ENCODE measurements around the gene USP54.

DNA sequence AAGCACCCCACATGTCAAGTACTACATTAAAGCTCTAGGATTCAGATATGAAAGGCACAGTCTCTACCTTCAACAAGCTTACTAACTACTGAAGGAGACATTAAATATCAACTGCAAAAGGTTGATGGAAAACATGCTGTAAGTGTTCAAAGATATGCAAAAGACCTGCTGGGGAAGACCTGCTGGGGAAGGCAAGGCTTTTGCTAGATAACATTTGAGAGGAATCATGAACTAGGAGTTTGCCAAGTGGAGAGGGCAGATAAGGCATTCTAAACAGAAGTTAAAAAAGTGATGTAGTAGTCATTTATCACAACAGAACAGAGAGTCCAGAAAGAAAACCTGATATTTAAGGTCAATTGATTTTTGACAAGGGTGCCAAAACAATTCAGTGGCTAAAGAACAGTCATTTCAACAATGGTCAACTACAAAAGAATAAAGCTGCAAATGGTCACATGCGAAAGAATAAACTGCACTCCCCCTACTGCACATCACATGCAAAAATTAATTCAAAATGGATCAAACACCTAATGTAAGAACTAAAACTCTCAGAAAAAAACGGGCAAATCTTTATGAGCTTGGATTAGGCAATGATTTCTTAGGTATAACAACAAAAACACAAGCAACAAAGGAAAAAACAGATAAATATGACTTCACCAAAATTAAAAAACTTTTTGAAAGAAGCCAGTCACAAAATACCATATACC is 134.8 kb downstream of the USP54 start:
- TF ChIP-seq ZNF350 (CRISPR knock-in tag; IDR thresholded peaks at IDR 0.05; ENCODE audit: borderline replicate concordance, low read depth): no peak
- TF ChIP-seq CTCF (CRISPR knock-in tag; IDR thresholded peaks at IDR 0.05): no peak
- TF ChIP-seq, protein P1, sequence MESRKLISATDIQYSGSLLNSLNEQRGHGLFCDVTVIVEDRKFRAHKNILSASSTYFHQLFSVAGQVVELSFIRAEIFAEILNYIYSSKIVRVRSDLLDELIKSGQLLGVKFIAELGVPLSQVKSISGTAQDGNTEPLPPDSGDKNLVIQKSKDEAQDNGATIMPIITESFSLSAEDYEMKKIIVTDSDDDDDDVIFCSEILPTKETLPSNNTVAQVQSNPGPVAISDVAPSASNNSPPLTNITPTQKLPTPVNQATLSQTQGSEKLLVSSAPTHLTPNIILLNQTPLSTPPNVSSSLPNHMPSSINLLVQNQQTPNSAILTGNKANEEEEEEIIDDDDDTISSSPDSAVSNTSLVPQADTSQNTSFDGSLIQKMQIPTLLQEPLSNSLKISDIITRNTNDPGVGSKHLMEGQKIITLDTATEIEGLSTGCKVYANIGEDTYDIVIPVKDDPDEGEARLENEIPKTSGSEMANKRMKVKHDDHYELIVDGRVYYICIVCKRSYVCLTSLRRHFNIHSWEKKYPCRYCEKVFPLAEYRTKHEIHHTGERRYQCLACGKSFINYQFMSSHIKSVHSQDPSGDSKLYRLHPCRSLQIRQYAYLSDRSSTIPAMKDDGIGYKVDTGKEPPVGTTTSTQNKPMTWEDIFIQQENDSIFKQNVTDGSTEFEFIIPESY (CRISPR knock-in tag; IDR thresholded peaks at IDR 0.05): no peak
- TF ChIP-seq KDM5A (IDR thresholded peaks at IDR 0.05; ENCODE audit: borderline replicate concordance, low read length): no peak
- TF ChIP-seq, protein P2, sequence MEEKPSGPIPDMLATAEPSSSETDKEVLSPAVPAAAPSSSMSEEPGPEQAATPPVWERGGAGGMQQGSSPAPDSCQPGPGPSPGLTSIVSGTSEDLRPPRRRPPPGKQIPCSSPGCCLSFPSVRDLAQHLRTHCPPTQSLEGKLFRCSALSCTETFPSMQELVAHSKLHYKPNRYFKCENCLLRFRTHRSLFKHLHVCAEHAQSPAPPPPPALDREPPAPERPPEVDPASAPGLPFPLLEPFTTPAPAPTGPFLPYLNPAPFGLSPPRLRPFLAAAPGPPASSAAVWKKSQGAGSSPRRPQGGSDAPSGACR (CRISPR knock-in tag; IDR thresholded peaks at IDR 0.05): no peak
- TF ChIP-seq NBN (conservative IDR thresholded peaks at IDR 0.05): no peak
- TF ChIP-seq, protein P3, sequence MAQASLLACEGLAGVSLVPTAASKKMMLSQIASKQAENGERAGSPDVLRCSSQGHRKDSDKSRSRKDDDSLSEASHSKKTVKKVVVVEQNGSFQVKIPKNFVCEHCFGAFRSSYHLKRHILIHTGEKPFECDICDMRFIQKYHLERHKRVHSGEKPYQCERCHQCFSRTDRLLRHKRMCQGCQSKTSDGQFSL (CRISPR knock-in tag; IDR thresholded peaks at IDR 0.05): no peak
- TF ChIP-seq PITX1 (CRISPR knock-in tag; IDR thresholded peaks at IDR 0.05): no peak
- TF ChIP-seq, protein P4, sequence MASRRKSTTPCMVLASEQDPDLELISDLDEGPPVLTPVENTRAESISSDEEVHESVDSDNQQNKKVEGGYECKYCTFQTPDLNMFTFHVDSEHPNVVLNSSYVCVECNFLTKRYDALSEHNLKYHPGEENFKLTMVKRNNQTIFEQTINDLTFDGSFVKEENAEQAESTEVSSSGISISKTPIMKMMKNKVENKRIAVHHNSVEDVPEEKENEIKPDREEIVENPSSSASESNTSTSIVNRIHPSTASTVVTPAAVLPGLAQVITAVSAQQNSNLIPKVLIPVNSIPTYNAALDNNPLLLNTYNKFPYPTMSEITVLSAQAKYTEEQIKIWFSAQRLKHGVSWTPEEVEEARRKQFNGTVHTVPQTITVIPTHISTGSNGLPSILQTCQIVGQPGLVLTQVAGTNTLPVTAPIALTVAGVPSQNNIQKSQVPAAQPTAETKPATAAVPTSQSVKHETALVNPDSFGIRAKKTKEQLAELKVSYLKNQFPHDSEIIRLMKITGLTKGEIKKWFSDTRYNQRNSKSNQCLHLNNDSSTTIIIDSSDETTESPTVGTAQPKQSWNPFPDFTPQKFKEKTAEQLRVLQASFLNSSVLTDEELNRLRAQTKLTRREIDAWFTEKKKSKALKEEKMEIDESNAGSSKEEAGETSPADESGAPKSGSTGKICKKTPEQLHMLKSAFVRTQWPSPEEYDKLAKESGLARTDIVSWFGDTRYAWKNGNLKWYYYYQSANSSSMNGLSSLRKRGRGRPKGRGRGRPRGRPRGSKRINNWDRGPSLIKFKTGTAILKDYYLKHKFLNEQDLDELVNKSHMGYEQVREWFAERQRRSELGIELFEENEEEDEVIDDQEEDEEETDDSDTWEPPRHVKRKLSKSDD (CRISPR knock-in tag; IDR thresholded peaks at IDR 0.05; ENCODE audit: low read depth): no peak
